Measurements from ENCODE around the gene DPYSL5.

DPYSL5 gene

GRCh38 chr2:26853751-26854150 lies 5.8 kb downstream of the DPYSL5 start:
- Histone ChIP-seq H3K27me3 (ENCODE audit: insufficient read depth, low read depth, severe bottlenecking) (no peaks in the 10 kb centered on the region), H3K9me3 (ENCODE audit: severe bottlenecking) (no peaks in the 10 kb centered on the region), H3K27ac (no peak overlapping the region), H3K36me3 (peaks cover 3% of the 10 kb centered on the region; the same call in 1 of the 2 replicates), H3K4me3 (ENCODE audit: low read depth, low read length) (no peak overlapping the region)
- no peak for DNase-seq
- no peak for TF ChIP-seq CTCF (IDR thresholded peaks at IDR 0.05; ENCODE audit: low read depth, low read length)

GRCh38 chr2:26854283-26854827 lies 6.4 kb downstream of the DPYSL5 start:
- H3K27ac ChIP-seq: no peak overlapping the region
- no peak for DNase-seq
- H3K36me3 ChIP-seq: peaks cover 4% of the 10 kb centered on the region; the same call in 1 of the 2 replicates
- H3K4me3 ChIP-seq (ENCODE audit: low read depth, low read length): no peak overlapping the region
- no peaks in the 10 kb centered on the region for H3K27me3 ChIP-seq (ENCODE audit: insufficient read depth, low read depth, severe bottlenecking)
- H3K9me3 ChIP-seq (ENCODE audit: severe bottlenecking): no peaks in the 10 kb centered on the region
- TF ChIP-seq CTCF (IDR thresholded peaks at IDR 0.05; ENCODE audit: low read depth, low read length): no peak

GRCh38 chr2:26855466-26855865 lies 7.5 kb downstream of the DPYSL5 start:
- H3K27me3 ChIP-seq (ENCODE audit: insufficient read depth, low read depth, severe bottlenecking): no peaks in the 10 kb centered on the region
- H3K9me3 ChIP-seq (ENCODE audit: severe bottlenecking): no peaks in the 10 kb centered on the region
- no peak overlapping the region for H3K4me3 ChIP-seq (ENCODE audit: low read depth, low read length)
- H3K27ac ChIP-seq: no peak overlapping the region
- DNase-seq: no peak
- peaks cover 14% of the 10 kb centered on the region for H3K36me3 ChIP-seq
- TF ChIP-seq CTCF (IDR thresholded peaks at IDR 0.05; ENCODE audit: low read depth, low read length): no peak

GRCh38 chr2:26859622-26860021 lies 11.7 kb downstream of the DPYSL5 start:
- Histone ChIP-seq H3K27me3 (ENCODE audit: insufficient read depth, low read depth, severe bottlenecking) (no peaks in the 10 kb centered on the region), H3K36me3 (peaks cover 24% of the 10 kb centered on the region), H3K9me3 (ENCODE audit: severe bottlenecking) (no peaks in the 10 kb centered on the region), H3K4me3 (ENCODE audit: low read depth, low read length) (no peak overlapping the region), H3K27ac (no peak overlapping the region)
- no peak for TF ChIP-seq CTCF (IDR thresholded peaks at IDR 0.05; ENCODE audit: low read depth, low read length)
- DNase-seq: no peak

GRCh38 chr2:26860211-26860850 lies 12.4 kb downstream of the DPYSL5 start:
- Histone ChIP-seq H3K27me3 (ENCODE audit: insufficient read depth, low read depth, severe bottlenecking) (no peaks in the 10 kb centered on the region), H3K9me3 (ENCODE audit: severe bottlenecking) (no peaks in the 10 kb centered on the region), H3K4me3 (ENCODE audit: low read depth, low read length) (no peak overlapping the region), H3K27ac (no peak overlapping the region), H3K36me3 (peaks cover 24% of the 10 kb centered on the region)
- no peak for DNase-seq
- no peak for TF ChIP-seq CTCF (IDR thresholded peaks at IDR 0.05; ENCODE audit: low read depth, low read length)
